ENCODE measurements around the gene SSBP4.

SSBP4 gene

DNA sequence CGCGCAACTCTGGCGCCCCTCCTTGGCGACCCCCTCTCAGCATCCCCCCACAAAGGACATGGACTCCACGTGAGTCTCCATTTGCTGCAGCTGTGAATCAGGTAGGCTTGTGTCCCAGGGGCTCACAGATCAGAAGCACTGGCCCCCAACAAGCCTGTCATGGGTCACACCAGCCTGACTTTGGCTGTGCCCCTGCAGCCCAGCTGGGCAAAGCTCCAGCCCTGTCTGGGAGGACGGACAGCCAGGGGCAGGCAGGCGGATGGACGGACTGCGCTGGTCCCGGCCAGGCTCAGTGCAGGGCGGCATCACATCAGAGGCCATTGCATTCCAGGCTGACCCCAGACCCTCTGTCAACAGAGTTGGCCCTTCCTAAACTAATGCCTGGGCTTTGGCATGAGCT, 47.2 kb downstream of the SSBP4 start:
- Histone ChIP-seq H3K36me3 (ENCODE audit: insufficient read depth, low read length) (peaks cover 3% of the 10 kb centered on the region; the same call in 1 of the 2 replicates), H3K9ac (ENCODE audit: insufficient read length) (no peak overlapping the region), H3K4me3 (no peak overlapping the region), H3K9me3 (ENCODE audit: low read depth, low read length) (no peaks in the 10 kb centered on the region), H3K27ac (no peak overlapping the region)
- no peak for DNase-seq (ENCODE audit: low read depth, low spot score)
- TF ChIP-seq POLR2AphosphoS5 (IDR thresholded peaks at IDR 0.05; ENCODE audit: borderline replicate concordance, low read depth, low read length) (no peak), EZH2 (IDR thresholded peaks at IDR 0.05) (no peak), FOXP2 (optimal IDR thresholded peaks at IDR 0.05; ENCODE audit: control extremely low read depth, extremely low read length, insufficient read depth) (no peak)

DNA sequence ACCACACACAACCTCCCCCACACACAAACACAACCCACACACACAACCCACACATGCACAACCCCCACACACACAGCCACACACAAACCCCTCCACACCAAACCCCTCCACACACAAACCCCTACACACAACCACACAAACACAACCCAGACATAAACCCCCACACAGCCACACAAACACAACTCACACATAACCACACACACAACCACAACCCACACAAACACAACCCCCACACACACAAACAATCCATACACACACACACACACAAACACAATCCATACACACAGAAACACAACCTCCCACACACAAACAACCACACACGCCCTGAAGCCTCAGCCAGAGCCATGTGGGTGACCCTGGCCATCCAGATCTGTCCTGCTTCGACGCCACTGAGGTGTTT, 48.8 kb downstream of the SSBP4 start:
- no peak for DNase-seq (ENCODE audit: low read depth, low spot score)
- Histone ChIP-seq H3K27ac (no peak overlapping the region), H3K9me3 (ENCODE audit: low read depth, low read length) (no peaks in the 10 kb centered on the region), H3K4me3 (no peak overlapping the region), H3K9ac (ENCODE audit: insufficient read length) (no peak overlapping the region), H3K36me3 (ENCODE audit: insufficient read depth, low read length) (no peaks in the 10 kb centered on the region)
- no peak for TF ChIP-seq EZH2 (IDR thresholded peaks at IDR 0.05)
- TF ChIP-seq FOXP2 (optimal IDR thresholded peaks at IDR 0.05; ENCODE audit: control extremely low read depth, extremely low read length, insufficient read depth): no peak
- TF ChIP-seq POLR2AphosphoS5 (IDR thresholded peaks at IDR 0.05; ENCODE audit: borderline replicate concordance, low read depth, low read length): no peak

DNA sequence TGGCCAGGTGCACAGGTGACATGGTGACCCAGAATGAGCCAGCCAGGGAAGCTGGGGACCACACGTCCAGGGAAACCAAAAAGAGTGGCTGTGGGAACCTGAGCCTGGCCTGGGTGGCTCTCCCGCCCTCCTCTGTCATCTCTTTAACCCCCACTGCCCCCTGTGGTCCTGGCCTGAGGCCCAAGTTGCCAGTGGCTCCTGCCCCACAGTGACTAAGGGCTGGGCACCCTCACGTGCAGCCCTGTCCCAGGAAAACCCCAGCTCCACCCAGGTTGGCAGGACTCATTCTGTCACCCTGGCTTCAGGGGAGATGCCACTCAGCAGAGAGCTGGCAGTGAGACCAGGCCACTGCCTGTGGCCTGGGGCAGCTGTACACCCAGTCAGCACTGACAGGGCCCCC, 49.3 kb downstream of the SSBP4 start:
- Histone ChIP-seq H3K9me3 (ENCODE audit: low read depth, low read length) (no peaks in the 10 kb centered on the region), H3K9ac (ENCODE audit: insufficient read length) (no peak overlapping the region), H3K27ac (no peak overlapping the region), H3K4me3 (no peak overlapping the region), H3K36me3 (ENCODE audit: insufficient read depth, low read length) (no peaks in the 10 kb centered on the region)
- TF ChIP-seq POLR2AphosphoS5 (IDR thresholded peaks at IDR 0.05; ENCODE audit: borderline replicate concordance, low read depth, low read length) (no peak), FOXP2 (optimal IDR thresholded peaks at IDR 0.05; ENCODE audit: control extremely low read depth, extremely low read length, insufficient read depth) (no peak), EZH2 (IDR thresholded peaks at IDR 0.05) (no peak)
- no peak for DNase-seq (ENCODE audit: low read depth, low spot score)

DNA sequence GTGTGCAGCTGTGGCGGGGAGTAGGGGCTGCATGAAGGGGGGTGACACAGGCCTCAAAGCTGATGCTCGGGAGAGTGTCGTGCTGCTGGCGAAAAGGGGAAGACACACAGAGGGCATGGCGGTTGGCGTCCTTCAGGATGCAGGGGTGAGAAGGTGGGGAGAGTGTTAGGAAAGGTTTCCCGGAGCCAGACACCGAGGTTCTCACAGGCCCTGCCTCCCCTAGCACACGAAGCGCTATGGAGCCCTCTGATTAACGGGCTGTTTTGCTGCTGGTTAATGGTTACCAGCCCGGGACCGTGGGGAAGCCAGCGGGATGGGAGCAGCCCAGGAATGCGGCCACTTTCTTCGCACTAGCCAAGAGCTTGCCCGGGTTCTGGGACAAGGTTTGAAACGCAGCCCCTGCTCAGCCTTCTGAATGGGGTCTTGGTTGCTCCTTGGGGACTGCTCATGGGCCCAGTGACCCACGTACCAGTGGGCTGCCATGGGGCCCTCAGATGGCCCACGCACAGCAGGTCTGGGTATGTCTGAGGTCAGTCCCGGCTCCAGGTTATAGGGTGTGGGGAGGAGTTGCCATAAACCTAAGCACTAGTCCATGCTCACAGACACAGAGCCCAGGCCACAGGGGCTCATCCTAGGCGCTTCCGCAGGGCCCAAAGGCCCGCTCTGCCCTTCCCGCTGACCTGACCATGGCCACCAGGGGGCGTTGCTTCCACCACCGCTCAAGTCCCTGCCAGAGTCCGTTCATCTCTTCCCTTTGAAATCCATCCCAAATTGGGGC, 50.1 kb downstream of the SSBP4 start:
- no peaks in the 10 kb centered on the region for H3K9me3 ChIP-seq (ENCODE audit: low read depth, low read length)
- no peak overlapping the region for H3K27ac ChIP-seq
- no peak for DNase-seq (ENCODE audit: low read depth, low spot score)
- TF ChIP-seq EZH2 (IDR thresholded peaks at IDR 0.05) (no peak), FOXP2 (optimal IDR thresholded peaks at IDR 0.05; ENCODE audit: control extremely low read depth, extremely low read length, insufficient read depth) (no peak), POLR2AphosphoS5 (IDR thresholded peaks at IDR 0.05; ENCODE audit: borderline replicate concordance, low read depth, low read length) (no peak)
- H3K36me3 ChIP-seq (ENCODE audit: insufficient read depth, low read length): no peaks in the 10 kb centered on the region
- H3K9ac ChIP-seq (ENCODE audit: insufficient read length): no peak overlapping the region
- no peak overlapping the region for H3K4me3 ChIP-seq

DNA sequence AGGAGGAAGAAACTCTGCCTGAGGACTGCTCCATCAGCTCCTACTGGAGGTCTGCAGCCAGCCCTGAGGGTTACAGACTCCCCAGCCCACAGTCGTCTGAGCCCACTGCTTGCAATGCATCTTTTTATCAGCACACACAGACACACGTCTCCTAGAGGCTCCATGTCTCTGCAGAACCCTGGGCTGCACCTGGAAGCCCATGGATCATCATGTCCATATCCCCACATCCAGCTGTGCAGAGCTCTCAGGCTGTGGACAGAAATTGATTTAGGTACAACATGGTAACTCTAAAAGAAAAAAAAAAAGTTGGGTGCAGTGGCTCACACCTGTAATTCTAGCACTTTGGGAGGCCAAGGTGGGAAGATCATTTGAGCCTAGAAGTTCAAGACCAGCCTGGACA, 51.6 kb downstream of the SSBP4 start:
- no peak for DNase-seq (ENCODE audit: low read depth, low spot score)
- no peak overlapping the region for H3K9ac ChIP-seq (ENCODE audit: insufficient read length)
- H3K36me3 ChIP-seq (ENCODE audit: insufficient read depth, low read length): no peaks in the 10 kb centered on the region
- no peaks in the 10 kb centered on the region for H3K9me3 ChIP-seq (ENCODE audit: low read depth, low read length)
- TF ChIP-seq FOXP2 (optimal IDR thresholded peaks at IDR 0.05; ENCODE audit: control extremely low read depth, extremely low read length, insufficient read depth) (no peak), POLR2AphosphoS5 (IDR thresholded peaks at IDR 0.05; ENCODE audit: borderline replicate concordance, low read depth, low read length) (no peak), EZH2 (IDR thresholded peaks at IDR 0.05) (no peak)
- no peak overlapping the region for H3K4me3 ChIP-seq
- H3K27ac ChIP-seq: no peak overlapping the region

DNA sequence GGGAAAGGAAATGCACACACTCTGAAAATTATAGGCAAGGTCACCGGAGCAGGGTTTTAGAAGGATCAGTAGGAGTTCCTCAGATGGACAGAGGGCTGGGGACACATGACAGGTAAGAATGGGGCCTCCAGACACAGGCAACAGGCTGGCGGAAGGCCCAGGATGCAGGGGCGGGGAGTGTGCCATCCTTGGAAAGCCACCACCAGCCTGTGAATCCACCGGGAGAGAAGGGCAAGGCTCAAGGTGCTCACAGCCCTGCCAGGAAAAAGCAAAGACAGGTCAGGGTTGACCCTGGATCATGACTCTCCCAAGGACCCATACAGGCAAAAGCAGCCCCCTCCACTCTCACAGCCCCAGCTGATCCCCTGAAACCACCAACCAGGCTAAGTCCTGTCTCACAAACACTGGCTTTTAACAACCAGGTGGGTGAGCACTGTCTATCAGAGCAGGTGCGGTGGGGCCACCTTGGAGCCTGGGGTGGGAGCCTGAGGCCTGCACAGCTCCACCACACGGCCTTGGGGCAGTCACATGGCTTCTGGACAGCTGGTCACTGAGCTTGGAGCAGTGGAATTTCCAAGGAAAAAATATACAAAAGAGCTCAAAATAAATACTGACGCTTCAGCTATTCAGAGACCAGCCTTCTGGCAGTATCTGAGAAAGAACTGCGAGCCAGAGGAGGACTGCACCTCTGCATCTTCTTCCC, 54.0 kb downstream of the SSBP4 start:
- Histone ChIP-seq H3K9ac (ENCODE audit: insufficient read length) (no peak overlapping the region), H3K9me3 (ENCODE audit: low read depth, low read length) (no peaks in the 10 kb centered on the region), H3K4me3 (no peak overlapping the region), H3K27ac (no peak overlapping the region), H3K36me3 (ENCODE audit: insufficient read depth, low read length) (no peaks in the 10 kb centered on the region)
- DNase-seq (ENCODE audit: low read depth, low spot score): no peak
- TF ChIP-seq FOXP2 (optimal IDR thresholded peaks at IDR 0.05; ENCODE audit: control extremely low read depth, extremely low read length, insufficient read depth): no peak
- TF ChIP-seq EZH2 (IDR thresholded peaks at IDR 0.05): no peak
- TF ChIP-seq POLR2AphosphoS5 (IDR thresholded peaks at IDR 0.05; ENCODE audit: borderline replicate concordance, low read depth, low read length): no peak

DNA sequence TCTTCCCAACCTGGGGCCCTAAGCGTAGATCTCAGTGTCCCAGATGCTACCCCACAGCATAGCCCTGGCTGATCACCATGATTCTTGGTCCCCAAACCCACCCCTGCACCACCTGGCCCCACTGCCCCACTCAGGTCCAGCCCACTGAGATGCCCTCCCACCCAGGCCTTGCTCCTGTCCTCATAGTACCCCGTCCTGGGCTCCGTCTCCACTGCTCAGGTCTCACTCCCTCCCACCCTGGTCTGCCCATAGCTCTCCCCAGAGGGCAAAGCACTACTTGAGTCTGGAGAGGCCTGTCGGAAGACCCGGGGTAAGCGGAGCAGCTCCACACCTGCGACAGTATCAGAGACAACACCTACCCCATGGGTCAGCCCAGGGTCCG, 54.5 kb downstream of the SSBP4 start:
- Histone ChIP-seq H3K9me3 (ENCODE audit: low read depth, low read length) (no peaks in the 10 kb centered on the region), H3K9ac (ENCODE audit: insufficient read length) (no peak overlapping the region), H3K36me3 (ENCODE audit: insufficient read depth, low read length) (no peaks in the 10 kb centered on the region), H3K4me3 (no peak overlapping the region), H3K27ac (no peak overlapping the region)
- TF ChIP-seq POLR2AphosphoS5 (IDR thresholded peaks at IDR 0.05; ENCODE audit: borderline replicate concordance, low read depth, low read length): no peak
- no peak for TF ChIP-seq EZH2 (IDR thresholded peaks at IDR 0.05)
- TF ChIP-seq FOXP2 (optimal IDR thresholded peaks at IDR 0.05; ENCODE audit: control extremely low read depth, extremely low read length, insufficient read depth): no peak
- no peak for DNase-seq (ENCODE audit: low read depth, low spot score)

DNA sequence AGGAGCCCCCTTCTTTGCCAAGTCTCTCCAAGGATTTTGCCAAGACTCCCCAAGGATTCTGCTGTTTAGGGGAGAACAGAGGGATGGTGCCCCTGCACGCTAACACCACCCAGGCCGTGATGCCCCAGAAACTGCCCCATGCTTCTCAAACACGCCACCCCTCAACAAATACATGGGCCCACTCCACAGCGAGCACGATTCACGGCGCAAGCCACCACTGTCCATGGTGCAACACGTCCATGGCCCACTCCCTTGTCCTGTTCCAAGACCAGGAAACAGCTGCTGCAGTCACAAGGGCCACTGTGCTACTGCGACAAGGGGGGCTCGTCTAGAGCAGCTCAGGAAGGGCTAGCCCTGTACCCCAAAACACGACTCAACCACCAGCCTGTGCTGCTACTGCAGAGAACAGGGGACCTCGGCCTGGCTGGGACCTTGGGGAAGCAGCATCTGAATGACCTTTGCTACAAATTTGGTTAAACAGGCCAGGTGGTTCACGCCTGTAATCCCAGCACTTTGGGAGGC, 55.2 kb downstream of the SSBP4 start:
- H3K9ac ChIP-seq (ENCODE audit: insufficient read length): no peak overlapping the region

More for the DNA sequence above, 55.2 kb downstream of the SSBP4 start:
- no peak overlapping the region for H3K4me3 ChIP-seq
- no peak for TF ChIP-seq EZH2 (IDR thresholded peaks at IDR 0.05)
- no peak for TF ChIP-seq POLR2AphosphoS5 (IDR thresholded peaks at IDR 0.05; ENCODE audit: borderline replicate concordance, low read depth, low read length)
- TF ChIP-seq FOXP2 (optimal IDR thresholded peaks at IDR 0.05; ENCODE audit: control extremely low read depth, extremely low read length, insufficient read depth): no peak
- no peaks in the 10 kb centered on the region for H3K36me3 ChIP-seq (ENCODE audit: insufficient read depth, low read length)
- H3K9me3 ChIP-seq (ENCODE audit: low read depth, low read length): no peaks in the 10 kb centered on the region
- no peak overlapping the region for H3K27ac ChIP-seq
- no peak for DNase-seq (ENCODE audit: low read depth, low spot score)

Measured in SK-N-MC (cell line).